Mesendoderm (in vitro differentiated cells): ENCODE results near the gene WNT3A.

Experiments used
- DNase-seq: peaks from one replicate; pipeline ENCODE4 v3.0.0; 2013
- H2AK5ac ChIP-seq: 2 replicates; pipeline ENCODE4 v1.6.1; 2013; ENCODE audit warnings: low read length, inconsistent platforms
- H2BK120ac ChIP-seq: 2 replicates; pipeline ENCODE4 v1.6.1; 2013; ENCODE audit warnings: low read depth, mild to moderate bottlenecking, low read length, moderate library complexity, mixed read lengths
- H2BK15ac ChIP-seq: replicated peaks from 2 replicates; pipeline ENCODE4 v1.6.1; 2013; ENCODE audit warnings: low read depth, mild to moderate bottlenecking, moderate library complexity
- H2BK5ac ChIP-seq: 2 replicates; pipeline ENCODE4 v1.6.1; 2013; ENCODE audit warnings: low read length, inconsistent platforms
- H3K18ac ChIP-seq: 2 replicates; pipeline ENCODE4 v1.6.1; 2013; ENCODE audit warnings: mild to moderate bottlenecking, low read length, mixed read lengths
- H3K23ac ChIP-seq: one replicate; pipeline ENCODE4 v1.6.1; 2013; ENCODE audit warnings: low read length
- H3K27ac ChIP-seq: 2 replicates; pipeline ENCODE4 v1.5.1; 2013; ENCODE audit warnings: low read depth, mild to moderate bottlenecking, inconsistent platforms, low read length, moderate library complexity
- H3K27me3 ChIP-seq: 2 replicates; pipeline ENCODE4 v1.6.1; 2013; ENCODE audit warnings: low read length, control low read depth, mild to moderate bottlenecking, inconsistent platforms; ENCODE audit not compliant: insufficient read depth, poor library complexity
- H3K36me3 ChIP-seq: 2 replicates; pipeline ENCODE4 v1.6.1; 2013; ENCODE audit warnings: low read length, inconsistent platforms; ENCODE audit not compliant: control insufficient read depth, insufficient read depth
- H3K4ac ChIP-seq: one replicate; pipeline ENCODE4 v1.6.1; 2013; ENCODE audit warnings: low read depth, mild to moderate bottlenecking, low read length, moderate library complexity
- H3K4me1 ChIP-seq: 2 replicates; pipeline ENCODE4 v1.6.1; 2013; ENCODE audit warnings: low read depth, low read length, inconsistent platforms; ENCODE audit not compliant: control insufficient read depth
- H3K4me2 ChIP-seq: 2 replicates; pipeline ENCODE4 v1.6.1; 2013; ENCODE audit warnings: low read length
- H3K4me3 ChIP-seq: 2 replicates; pipeline ENCODE4 v1.5.1; 2013; ENCODE audit warnings: mild to moderate bottlenecking, low read length
- H3K56ac ChIP-seq: one replicate; pipeline ENCODE4 v1.6.1; 2013; ENCODE audit warnings: low read length
- H3K79me1 ChIP-seq: 2 replicates; pipeline ENCODE4 v1.6.1; 2013; ENCODE audit warnings: low read length, inconsistent platforms
- H3K79me2 ChIP-seq: 2 replicates; pipeline ENCODE4 v1.6.1; 2013; ENCODE audit warnings: mild to moderate bottlenecking, low read length; ENCODE audit not compliant: control insufficient read depth, insufficient read depth
- H3K9ac ChIP-seq: 2 replicates; pipeline ENCODE4 v1.6.1; 2013; ENCODE audit warnings: low read length, inconsistent platforms
- H4K5ac ChIP-seq: one replicate; pipeline ENCODE4 v1.6.1; 2013; ENCODE audit warnings: low read length
- H4K8ac ChIP-seq: one replicate; pipeline ENCODE4 v1.6.1; 2013; ENCODE audit warnings: low read depth, mild to moderate bottlenecking, control low read depth, low read length, moderate library complexity
- WGBS: extraction: QIAGEN DNeasy Blood & Tissue Kit; methylation state at CpG from one replicate; pipeline ENCODE4 v1.1.7; 2013; ENCODE audit warnings: low lambda C conversion rate, missing lambda C conversion rate; ENCODE audit not compliant: insufficient coverage; ENCODE audit errors: extremely low coverage; 5-methylcytosine and 5-hydroxymethylcytosine counted together

Gene WNT3A

DNA sequence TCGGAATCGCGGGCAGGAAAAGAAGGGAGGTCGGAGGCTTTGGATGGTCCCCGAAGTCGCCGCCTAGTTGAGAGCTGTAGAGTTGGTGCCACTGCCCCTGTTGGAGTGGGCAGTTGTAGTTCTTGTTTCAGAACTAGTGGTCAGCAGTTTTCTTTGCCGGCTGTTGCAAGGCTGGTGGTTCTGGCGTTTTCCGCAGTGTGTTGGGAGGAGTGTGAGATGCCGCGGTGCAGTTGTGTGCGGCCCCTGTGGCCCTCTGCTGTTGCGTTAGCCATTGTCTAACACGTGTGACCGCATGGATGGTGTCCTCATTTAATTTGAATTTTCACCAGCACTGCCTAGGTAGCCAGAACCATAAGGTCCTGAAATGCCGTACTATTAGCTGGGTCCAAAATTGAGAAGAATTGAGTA is 77.1 kb downstream of the WNT3A start:
- Histone ChIP-seq H3K79me2 (peaks cover 63% of the 10 kb centered on the region), H3K4ac (no peak overlapping the region), H3K9ac (peak overlapping the region; percentile 88), H2BK120ac (no peak overlapping the region), H3K79me1 (peaks cover 4% of the 10 kb centered on the region), H2BK15ac (no peak overlapping the region), H3K27ac (no peak overlapping the region), H3K23ac (peak overlapping the region; percentile 97), H3K4me1 (peaks cover 20% of the 10 kb centered on the region), H2AK5ac (no peak overlapping the region), H3K27me3 (no peaks in the 10 kb centered on the region), H4K8ac (no peak overlapping the region), H4K5ac (no peak overlapping the region), H3K4me2 (peak overlapping the region; percentile 61), H3K56ac (peak overlapping the region; percentile 97), H3K4me3 (peak overlapping the region; percentile 70), H2BK5ac (no peak overlapping the region), H3K18ac (no peak overlapping the region), H3K36me3 (peaks cover 8% of the 10 kb centered on the region)
- WGBS, result no CpG with 5 or more reads among the region's 17 CpGs
- no peak for DNase-seq

DNA sequence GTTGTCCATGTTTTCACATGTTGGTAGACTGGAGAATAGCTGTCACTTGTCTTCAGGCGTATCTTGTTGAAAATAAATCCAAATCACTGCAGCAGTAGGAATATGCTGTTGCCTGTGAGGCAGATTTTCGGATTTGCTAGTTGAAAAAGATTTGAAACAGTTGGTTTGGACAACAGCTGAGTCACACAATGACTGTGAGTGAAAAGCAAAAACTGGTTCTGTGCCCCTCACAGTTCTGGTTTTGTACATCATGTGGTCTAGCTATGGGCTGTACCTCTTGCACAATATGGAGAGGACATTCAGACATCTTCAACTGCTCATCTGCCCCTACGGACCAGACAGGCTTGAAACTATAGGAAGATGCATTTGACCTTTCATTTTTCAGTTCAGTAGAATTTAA is 77.5 kb downstream of the WNT3A start:
- Histone ChIP-seq H3K4ac (no peak overlapping the region), H2BK15ac (no peak overlapping the region), H3K27ac (no peak overlapping the region), H3K4me3 (no peak overlapping the region), H3K56ac (peak overlapping the region; percentile 97), H3K27me3 (no peaks in the 10 kb centered on the region), H4K5ac (no peak overlapping the region), H3K23ac (no peak overlapping the region), H4K8ac (no peak overlapping the region), H3K79me2 (peaks cover 68% of the 10 kb centered on the region), H3K9ac (peak overlapping the region; percentile 88), H2AK5ac (no peak overlapping the region), H3K79me1 (peaks cover 4% of the 10 kb centered on the region), H2BK5ac (no peak overlapping the region), H2BK120ac (no peak overlapping the region), H3K4me1 (peaks cover 21% of the 10 kb centered on the region), H3K18ac (no peak overlapping the region), H3K36me3 (peaks cover 8% of the 10 kb centered on the region), H3K4me2 (peak overlapping the region; percentile 61)
- no peak for DNase-seq
- WGBS, result no CpG with 5 or more reads among the region's 3 CpGs

GRCh38 chr1:228084797-228085196 is 78.0 kb downstream of the WNT3A start:
- no peak overlapping the region for H2AK5ac ChIP-seq
- H2BK5ac ChIP-seq, result no peak overlapping the region
- DNase-seq, result peak; percentile 44
- H3K4me3 ChIP-seq, result no peak overlapping the region
- H3K4me2 ChIP-seq, result peak overlapping the region; percentile 61
- H4K8ac ChIP-seq, result no peak overlapping the region
- peak overlapping the region; percentile 97 for H3K56ac ChIP-seq
- peaks cover 21% of the 10 kb centered on the region for H3K4me1 ChIP-seq
- H3K36me3 ChIP-seq, result peaks cover 8% of the 10 kb centered on the region
- no peaks in the 10 kb centered on the region for H3K27me3 ChIP-seq
- H3K23ac ChIP-seq, result no peak overlapping the region
- no peak overlapping the region for H2BK120ac ChIP-seq
- H3K4ac ChIP-seq, result no peak overlapping the region
- peaks cover 4% of the 10 kb centered on the region for H3K79me1 ChIP-seq
- peaks cover 72% of the 10 kb centered on the region for H3K79me2 ChIP-seq
- no peak overlapping the region for H3K18ac ChIP-seq
- no peak overlapping the region for H2BK15ac ChIP-seq
- H4K5ac ChIP-seq, result no peak overlapping the region
- WGBS, result no CpG with 5 or more reads among the region's 5 CpGs
- peak overlapping the region; percentile 88 for H3K9ac ChIP-seq
- H3K27ac ChIP-seq, result peak overlapping the region; percentile 7

- Histone ChIP-seq H2AK5ac (no peak overlapping the region), H3K79me2 (peaks cover 79% of the 10 kb centered on the region), H3K56ac (peak overlapping the region; percentile 81), H2BK15ac (no peak overlapping the region), H2BK5ac (peak overlapping the region; percentile 69), H3K4ac (no peak overlapping the region), H4K5ac (no peak overlapping the region), H3K18ac (no peak overlapping the region), H3K79me1 (peaks cover 4% of the 10 kb centered on the region), H3K4me3 (no peak overlapping the region), H3K23ac (no peak overlapping the region), H2BK120ac (no peak overlapping the region), H4K8ac (no peak overlapping the region), H3K9ac (peak overlapping the region; percentile 60), H3K4me2 (peak overlapping the region; percentile 62), H3K27me3 (no peaks in the 10 kb centered on the region), H3K4me1 (peaks cover 21% of the 10 kb centered on the region), H3K27ac (peak overlapping the region; percentile 57), H3K36me3 (peaks cover 8% of the 10 kb centered on the region)
- no CpG with 5 or more reads among the region's 6 CpGs for WGBS
- peak; percentile 99 for DNase-seq
Observed at GRCh38 chr1:228085287-228085951, 78.6 kb downstream of the WNT3A start.

GRCh38 chr1:228087771-228088251 is 81.0 kb downstream of the WNT3A start:
- H2BK15ac ChIP-seq, result no peak overlapping the region
- H2BK5ac ChIP-seq, result no peak overlapping the region
- peaks cover 5% of the 10 kb centered on the region for H3K79me1 ChIP-seq
- H4K8ac ChIP-seq, result no peak overlapping the region
- no CpG with 5 or more reads among the region's 7 CpGs for WGBS
- H3K23ac ChIP-seq, result no peak overlapping the region
- no peaks in the 10 kb centered on the region for H3K27me3 ChIP-seq
- no peak overlapping the region for H2BK120ac ChIP-seq
- H3K27ac ChIP-seq, result no peak overlapping the region
- peaks cover 21% of the 10 kb centered on the region for H3K4me1 ChIP-seq
- no peak overlapping the region for H3K18ac ChIP-seq
- H3K9ac ChIP-seq, result peak overlapping the region; percentile 11
- no peak overlapping the region for H3K4me2 ChIP-seq
- H3K36me3 ChIP-seq, result peaks cover 10% of the 10 kb centered on the region
- H3K4ac ChIP-seq, result no peak overlapping the region
- peaks cover 100% of the 10 kb centered on the region for H3K79me2 ChIP-seq
- no peak overlapping the region for H3K4me3 ChIP-seq
- H3K56ac ChIP-seq, result peak overlapping the region; percentile 31
- no peak overlapping the region for H4K5ac ChIP-seq
- H2AK5ac ChIP-seq, result no peak overlapping the region
- DNase-seq, result no peak
